K562 (cell line): Measurements from ENCODE around the gene ABCA8. TPM values are rescaled to one million over a fixed set of nuclear protein-coding genes. Genes with fewer than 3 reads are reported as not detected.

ENCODE experiments used
- ATAC-seq: fragments of 200-7000 bp; cut with Tn5 transposase; 3 replicates; pipeline ENCODE4 v1.9.1; 2020; ENCODE audit warnings: moderate library complexity
- BruUV-seq: library from RNA; stranded (reverse); fragments of 400-500 nt; replicated peaks from 2 replicates; lab custom pipeline; 2021; lab: Mats Ljungman, UMichigan
- CTCF ChIA-PET: fragments of 300-600 bp; formaldehyde crosslinking; extraction: SDS; loops from one replicate; lab custom pipeline; 2021; ENCODE audit warnings: low intra/inter-chr PET ratio; lab: Yijun Ruan, JAX
- POLR2A ChIA-PET: fragments of 300-600, 350-650 bp; sonication (Branson Sonifier 250); formaldehyde crosslinking; extraction: SDS; loops from one replicate; lab custom pipeline; 2021; ENCODE audit warnings: antibody characterized with exemption, inconsistent platforms; lab: Yijun Ruan, JAX
- DNase-seq, 4 experiments: peaks; one replicate each; pipeline versions ENCODE4 v3.0.0 to v3.0.0-alpha.2; 2011 to 2018; ENCODE audit warnings: low spot score in 3 of 4, mixed read lengths in 3 of 4; ENCODE audit errors: extremely low read depth in 1 of 4
- FAIRE-seq: peaks from 2 replicates; lab custom pipeline; 2011; peaks lifted over from hg19 to GRCh38; lab: Jason Lieb, UNC
- H2AFZ ChIP-seq: 2 replicates; pipeline ENCODE4 v1.6.0; 2011; ENCODE audit warnings: low read depth, low read length, control low read depth, inconsistent platforms
- H3K27ac ChIP-seq: fragments of 200-600 bp; 3 replicates; pipeline ENCODE4 v1.8.0; 2011; ENCODE audit warnings: low read depth, mild to moderate bottlenecking, control low read depth, inconsistent platforms, low read length, moderate library complexity, mixed read lengths; ENCODE audit errors: extremely low read depth
- H3K27me3 ChIP-seq, 2 experiments: fragments of 300-600 bp in 1 of 2; 2 replicates in 1 of 2; 3 replicates in 1 of 2; pipeline versions ENCODE4 v1.6.0 to v1.8.0; 2011; ENCODE audit warnings: inconsistent platforms in 2 of 2, low read length in 2 of 2, mild to moderate bottlenecking in 1 of 2, mixed read lengths in 1 of 2, moderate library complexity in 1 of 2; ENCODE audit not compliant: control insufficient read depth in 2 of 2, insufficient read depth in 2 of 2
- H3K36me3 ChIP-seq: fragments of 300-600 bp; 3 replicates; pipeline ENCODE4 v1.8.0; 2011; ENCODE audit warnings: mild to moderate bottlenecking, low read length, inconsistent platforms; ENCODE audit not compliant: control insufficient read depth, insufficient read depth
- H3K4me1 ChIP-seq, 2 experiments: fragments of 200-600 bp in 1 of 2; replicated peaks in 1 of 2; 2 replicates in 1 of 2; 3 replicates in 1 of 2; pipeline versions ENCODE4 v1.5.1 to v1.8.0; 2011; ENCODE audit warnings: inconsistent platforms in 2 of 2, low read length in 2 of 2, mild to moderate bottlenecking in 1 of 2, mixed read lengths in 1 of 2, moderate library complexity in 1 of 2; ENCODE audit not compliant: control insufficient read depth in 2 of 2, insufficient read depth in 2 of 2
- H3K4me2 ChIP-seq: 2 replicates; pipeline ENCODE4 v1.6.1; 2011; ENCODE audit warnings: low read length, control low read depth, inconsistent platforms, mixed read lengths; ENCODE audit not compliant: insufficient read depth
- H3K4me3 ChIP-seq: fragments of 200-600 bp; sonication (generic), shearing (Covaris generic); 2 replicates; pipeline ENCODE4 v1.5.1; 2016; ENCODE audit warnings: control low read depth, inconsistent platforms
- H3K79me2 ChIP-seq: fragments of 200-600 bp; 3 replicates; pipeline ENCODE4 v1.8.0; 2011; ENCODE audit warnings: low read length, inconsistent platforms; ENCODE audit not compliant: control insufficient read depth, insufficient read depth
- H3K9ac ChIP-seq, 2 experiments: 2 replicates each; pipeline versions ENCODE4 v1.6.0 to v1.6.1; 2011; ENCODE audit warnings: low read depth in 2 of 2, low read length in 2 of 2, control low read depth in 1 of 2, inconsistent platforms in 1 of 2, mild to moderate bottlenecking in 1 of 2, mixed read lengths in 1 of 2; ENCODE audit not compliant: insufficient read depth in 1 of 2
- H3K9me1 ChIP-seq: one replicate; pipeline ENCODE4 v1.6.0; 2011; ENCODE audit warnings: inconsistent platforms, mild to moderate bottlenecking, low read length, moderate library complexity; ENCODE audit not compliant: control insufficient read depth, insufficient read depth
- H3K9me3 ChIP-seq: replicated peaks from 2 replicates; pipeline ENCODE4 v1.5.1; 2011; ENCODE audit warnings: low read depth, low read length, inconsistent platforms; ENCODE audit not compliant: control insufficient read depth, insufficient read depth
- H4K20me1 ChIP-seq: replicated peaks from 2 replicates; pipeline ENCODE4 v1.6.1; 2011; ENCODE audit warnings: low read length, inconsistent platforms, mixed read lengths; ENCODE audit not compliant: control insufficient read depth, insufficient read depth
- KAT2B ChIP-seq: IDR thresholded peaks from one replicate; pipeline ENCODE4 v1.6.1; 2012; ENCODE audit warnings: low read depth, mild to moderate bottlenecking, control low read depth, inconsistent platforms, low read length, moderate library complexity
- MEIS2 ChIP-seq: fragments of 450-650 bp; IDR thresholded peaks from 2 replicates; pipeline ENCODE4 v1.6.1; 2014; ENCODE audit warnings: mild to moderate bottlenecking; ENCODE audit not compliant: partially characterized antibody
- STAT5A ChIP-seq: IDR thresholded peaks from 2 replicates; pipeline ENCODE4 v1.6.1; 2012; ENCODE audit warnings: low read length, inconsistent platforms, borderline replicate concordance
- TOE1 ChIP-seq, 2 experiments: fragments of 450-650 bp in 1 of 2; sonication (generic) in 1 of 2; formaldehyde crosslinking in 1 of 2; IDR thresholded peaks; 2 replicates each; pipeline versions ENCODE4 v1.7.1 to v1.8.0; 2016 to 2022; ENCODE audit warnings: borderline replicate concordance in 2 of 2, mild to moderate bottlenecking in 2 of 2, antibody characterized with exemption in 1 of 2, inconsistent platforms in 1 of 2, low read depth in 1 of 2, missing genetic modification reagents in 1 of 2, moderate library complexity in 1 of 2
- WGBS: fragments of 100-300 bp; shearing (Covaris generic); methylation state at CpG from one replicate; pipeline ENCODE4 v1.1.6; 2016; ENCODE audit warnings: low coverage, mixed read lengths; ENCODE audit not compliant: insufficient coverage; ENCODE audit errors: missing lambda C conversion rate; 5-methylcytosine and 5-hydroxymethylcytosine counted together
- in situ Hi-C: fragments of 300-500 bp; cut with MboI; formaldehyde crosslinking; loops from 4 replicates; pipeline ENCODE4 v1.15.0; 2018; ENCODE audit warnings: inconsistent platforms, mixed read lengths
- intact Hi-C: fragments of 100-400 bp; cut with micrococcal nuclease; formaldehyde crosslinking; loops from 2 replicates; pipeline ENCODE4 v1.14.2; 2022
- polyA plus RNA-seq, 8 experiments: library from polyadenylated mRNA; depleted of rRNA in 4 of 8; stranded (reverse) in 5 of 8; unstranded in 3 of 8; fragments of >200 nt; fragmentation: Nextera tagmentation in 2 of 8; fragmentation: Illumina TruSeq in 1 of 8; extraction: Ambion mirVana in 2 of 8; extraction: Trizol in 1 of 8; gene quantifications; 2 replicates each; pipeline versions ENCODE4 v1.2.1 to v1.2.3, GENCODE V29; 2011 to 2014; ENCODE audit warnings: inconsistent platforms in 1 of 8, missing spikeins in 1 of 8
- total RNA-seq, 7 experiments: library from RNA; depleted of rRNA in 6 of 7; stranded (reverse); fragments of >200 nt in 6 of 7; fragmentation: Illumina TruSeq in 2 of 7; extraction: Trizol in 2 of 7; gene quantifications; 2 replicates each; pipeline versions ENCODE4 v1.2.1 to v1.2.3, GENCODE V29; 2011 to 2021; ENCODE audit warnings: low replicate concordance in 1 of 7
- TF ChIP-seq, protein P1 (sequence below), 2 experiments: fragments of 450-650 bp; IDR thresholded peaks; 2 replicates each; pipeline ENCODE4 v1.6.1; 2016
- TF ChIP-seq, protein P2 (sequence below): fragments of 450-650 bp; formaldehyde crosslinking; IDR thresholded peaks from 2 replicates; pipeline ENCODE4 v1.4.0; 2020; ENCODE audit warnings: mild to moderate bottlenecking, mixed read lengths
- TF ChIP-seq, protein P3 (sequence below): fragments of 200-400 bp; formaldehyde crosslinking; IDR thresholded peaks from 2 replicates; pipeline ENCODE4 v1.6.1; 2017; ENCODE audit warnings: mild to moderate bottlenecking, low read depth, low read length, moderate library complexity

The ABCA8 gene
- total and polyA plus RNA-seq, 9 of the 15 experiments (the other 6 are each of a cell fraction or from before 2014, with no cell fraction given): 1.8 to 13.2 (median 12.0) TPM

DNA sequence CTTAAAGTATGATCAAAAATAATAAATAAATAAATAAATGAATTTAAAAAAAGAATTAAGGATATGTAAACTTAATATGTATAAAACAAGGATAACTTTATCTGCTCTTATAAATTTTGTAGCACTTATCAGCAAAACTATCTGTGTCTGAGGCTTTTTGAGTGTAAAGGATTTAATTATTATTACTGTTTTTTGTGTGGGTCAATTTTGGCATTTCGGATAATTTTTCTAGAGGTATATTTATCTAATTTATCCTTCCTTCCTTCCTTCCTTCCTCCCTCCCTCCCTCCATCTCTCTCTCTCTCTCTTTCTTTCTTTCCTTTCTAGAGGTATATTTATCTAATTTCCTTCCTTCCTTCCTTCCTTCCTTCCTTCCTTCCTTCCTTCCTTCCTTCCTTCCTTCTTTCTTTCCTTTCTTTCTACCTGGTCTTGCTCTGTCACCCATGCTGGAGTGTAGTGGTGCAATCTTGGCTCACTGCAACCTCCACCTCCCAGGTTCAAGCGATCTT lies 120.8 kb downstream of the ABCA8 start:
- H3K4me1 ChIP-seq: no peaks in the 10 kb centered on the region
- BruUV-seq: no TSS peak
- 0% methylated on average over 1 of the region's 2 CpGs for WGBS
- TF ChIP-seq, protein P1, sequence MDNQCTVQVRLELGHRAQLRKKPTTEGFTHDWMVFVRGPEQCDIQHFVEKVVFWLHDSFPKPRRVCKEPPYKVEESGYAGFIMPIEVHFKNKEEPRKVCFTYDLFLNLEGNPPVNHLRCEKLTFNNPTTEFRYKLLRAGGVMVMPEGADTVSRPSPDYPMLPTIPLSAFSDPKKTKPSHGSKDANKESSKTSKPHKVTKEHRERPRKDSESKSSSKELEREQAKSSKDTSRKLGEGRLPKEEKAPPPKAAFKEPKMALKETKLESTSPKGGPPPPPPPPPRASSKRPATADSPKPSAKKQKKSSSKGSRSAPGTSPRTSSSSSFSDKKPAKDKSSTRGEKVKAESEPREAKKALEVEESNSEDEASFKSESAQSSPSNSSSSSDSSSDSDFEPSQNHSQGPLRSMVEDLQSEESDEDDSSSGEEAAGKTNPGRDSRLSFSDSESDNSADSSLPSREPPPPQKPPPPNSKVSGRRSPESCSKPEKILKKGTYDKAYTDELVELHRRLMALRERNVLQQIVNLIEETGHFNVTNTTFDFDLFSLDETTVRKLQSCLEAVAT (IDR thresholded peaks at IDR 0.05): no peak
- no peak for TF ChIP-seq KAT2B
- TF ChIP-seq, protein P2, sequence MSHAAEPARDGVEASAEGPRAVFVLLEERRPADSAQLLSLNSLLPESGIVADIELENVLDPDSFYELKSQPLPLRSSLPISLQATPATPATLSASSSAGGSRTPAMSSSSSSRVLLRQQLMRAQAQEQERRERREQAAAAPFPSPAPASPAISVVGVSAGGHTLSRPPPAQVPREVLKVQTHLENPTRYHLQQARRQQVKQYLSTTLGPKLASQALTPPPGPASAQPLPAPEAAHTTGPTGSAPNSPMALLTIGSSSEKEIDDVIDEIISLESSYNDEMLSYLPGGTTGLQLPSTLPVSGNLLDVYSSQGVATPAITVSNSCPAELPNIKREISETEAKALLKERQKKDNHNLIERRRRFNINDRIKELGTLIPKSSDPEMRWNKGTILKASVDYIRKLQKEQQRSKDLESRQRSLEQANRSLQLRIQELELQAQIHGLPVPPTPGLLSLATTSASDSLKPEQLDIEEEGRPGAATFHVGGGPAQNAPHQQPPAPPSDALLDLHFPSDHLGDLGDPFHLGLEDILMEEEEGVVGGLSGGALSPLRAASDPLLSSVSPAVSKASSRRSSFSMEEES (CRISPR knock-in tag): no peak
- TF ChIP-seq TOE1 (IDR thresholded peaks at IDR 0.05; ENCODE audit: borderline replicate concordance): no peak
- no peak for TF ChIP-seq TOE1 (CRISPR knock-in tag; IDR thresholded peaks at IDR 0.05; ENCODE audit: borderline replicate concordance, low read depth)
- TF ChIP-seq, protein P3, sequence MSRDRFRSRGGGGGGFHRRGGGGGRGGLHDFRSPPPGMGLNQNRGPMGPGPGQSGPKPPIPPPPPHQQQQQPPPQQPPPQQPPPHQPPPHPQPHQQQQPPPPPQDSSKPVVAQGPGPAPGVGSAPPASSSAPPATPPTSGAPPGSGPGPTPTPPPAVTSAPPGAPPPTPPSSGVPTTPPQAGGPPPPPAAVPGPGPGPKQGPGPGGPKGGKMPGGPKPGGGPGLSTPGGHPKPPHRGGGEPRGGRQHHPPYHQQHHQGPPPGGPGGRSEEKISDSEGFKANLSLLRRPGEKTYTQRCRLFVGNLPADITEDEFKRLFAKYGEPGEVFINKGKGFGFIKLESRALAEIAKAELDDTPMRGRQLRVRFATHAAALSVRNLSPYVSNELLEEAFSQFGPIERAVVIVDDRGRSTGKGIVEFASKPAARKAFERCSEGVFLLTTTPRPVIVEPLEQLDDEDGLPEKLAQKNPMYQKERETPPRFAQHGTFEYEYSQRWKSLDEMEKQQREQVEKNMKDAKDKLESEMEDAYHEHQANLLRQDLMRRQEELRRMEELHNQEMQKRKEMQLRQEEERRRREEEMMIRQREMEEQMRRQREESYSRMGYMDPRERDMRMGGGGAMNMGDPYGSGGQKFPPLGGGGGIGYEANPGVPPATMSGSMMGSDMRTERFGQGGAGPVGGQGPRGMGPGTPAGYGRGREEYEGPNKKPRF: no peak
- TF ChIP-seq STAT5A: no peak
- no peak for TF ChIP-seq MEIS2
- no peak overlapping the region for H3K27ac ChIP-seq
- H4K20me1 ChIP-seq: no peaks in the 10 kb centered on the region
- H3K4me2 ChIP-seq: no peak overlapping the region
- H2AFZ ChIP-seq: no peak overlapping the region
- FAIRE-seq: no peak
- H3K79me2 ChIP-seq: no peaks in the 10 kb centered on the region
- CTCF ChIA-PET: no interaction called here
- DNase-seq: no peak
- no peaks in the 10 kb centered on the region for H3K27me3 ChIP-seq
- H3K9me3 ChIP-seq: no peaks in the 10 kb centered on the region
- no peaks in the 10 kb centered on the region for H3K36me3 ChIP-seq
- intact Hi-C loops (no loop called here), in situ Hi-C loops (no loop called here)
- H3K9ac ChIP-seq: no peak overlapping the region
- H3K4me3 ChIP-seq: no peak overlapping the region
- no peak for ATAC-seq
- no peaks in the 10 kb centered on the region for H3K9me1 ChIP-seq
- POLR2A ChIA-PET: no interaction called here
